KMS-11 (cell line): ENCODE measurements around the gene SAC3D1.

Experiments
- H2AFZ ChIP-seq: fragments of 200-600 bp; sonication (generic); 2 replicates; pipeline ENCODE4 v1.6.1; 2016; ENCODE audit warnings: antibody characterized with exemption, mixed run types, low read depth
- H3K27ac ChIP-seq: fragments of 200-600 bp; sonication (generic); 2 replicates; pipeline ENCODE4 v1.6.1; 2016; ENCODE audit warnings: mild to moderate bottlenecking, mixed run types
- H3K27me3 ChIP-seq: fragments of 200-600 bp; sonication (generic); 2 replicates; pipeline ENCODE4 v1.6.1; 2017; ENCODE audit warnings: mild to moderate bottlenecking, low read depth, mixed run types, moderate library complexity; ENCODE audit not compliant: insufficient read depth
- H3K36me3 ChIP-seq: fragments of 200-600 bp; sonication (generic); 2 replicates; pipeline ENCODE4 v1.6.1; 2017; ENCODE audit warnings: mild to moderate bottlenecking, mixed run types; ENCODE audit not compliant: insufficient read depth
- H3K4me1 ChIP-seq: fragments of 200-600 bp; sonication (generic); 2 replicates; pipeline ENCODE4 v1.6.1; 2016; ENCODE audit warnings: mild to moderate bottlenecking, low read depth, mixed run types; ENCODE audit not compliant: poor library complexity, severe bottlenecking
- H3K4me2 ChIP-seq: fragments of 200-600 bp; sonication (generic); 2 replicates; pipeline ENCODE4 v1.7.0; 2016; ENCODE audit warnings: mild to moderate bottlenecking, mixed run types
- H3K4me3 ChIP-seq: fragments of 200-600 bp; sonication (generic); IDR thresholded peaks from 2 replicates; pipeline ENCODE4 v1.6.1; 2017; ENCODE audit warnings: low read depth, low read length, mixed read lengths; ENCODE audit not compliant: insufficient read depth
- H3K79me2 ChIP-seq: fragments of 200-600 bp; sonication (generic); 2 replicates; pipeline ENCODE4 v1.6.1; 2016; ENCODE audit warnings: low read depth, mixed run types; ENCODE audit not compliant: insufficient read depth
- H3K9ac ChIP-seq: fragments of 200-600 bp; sonication (generic); 2 replicates; pipeline ENCODE4 v1.6.1; 2016; ENCODE audit warnings: mild to moderate bottlenecking, mixed run types
- H4K20me1 ChIP-seq: fragments of 200-600 bp; sonication (generic); 2 replicates; pipeline ENCODE4 v1.6.1; 2016; ENCODE audit warnings: mild to moderate bottlenecking, mixed run types; ENCODE audit not compliant: insufficient read depth
- CTCF ChIP-seq: fragments of 200-600 bp; sonication (generic); conservative IDR thresholded peaks from 2 replicates; pipeline ENCODE4 v1.6.1; 2017; ENCODE audit warnings: low read depth, mild to moderate bottlenecking, antibody characterized with exemption, low read length, moderate library complexity, mixed read lengths

SAC3D1 gene

GRCh38 chr11:65066315-65066714 is 25.3 kb downstream of the SAC3D1 start:
- Histone ChIP-seq H3K4me1 (peaks cover 2% of the 10 kb centered on the region), H3K4me3 (no peak overlapping the region), H3K27me3 (no peaks in the 10 kb centered on the region), H3K36me3 (no peaks in the 10 kb centered on the region), H3K27ac (no peak overlapping the region), H3K4me2 (no peak overlapping the region), H3K9ac (no peak overlapping the region), H4K20me1 (no peaks in the 10 kb centered on the region), H2AFZ (no peak overlapping the region), H3K79me2 (no peaks in the 10 kb centered on the region)
- no peak for TF ChIP-seq CTCF

- Histone ChIP-seq H3K79me2 (no peaks in the 10 kb centered on the region), H3K27me3 (no peaks in the 10 kb centered on the region), H2AFZ (no peak overlapping the region), H3K27ac (no peak overlapping the region), H3K4me2 (no peak overlapping the region), H3K36me3 (no peaks in the 10 kb centered on the region), H3K4me3 (no peak overlapping the region), H4K20me1 (no peaks in the 10 kb centered on the region), H3K9ac (no peak overlapping the region), H3K4me1 (peaks cover 8% of the 10 kb centered on the region)
- no peak for TF ChIP-seq CTCF
Observed at GRCh38 chr11:65066805-65067291, 25.8 kb downstream of the SAC3D1 start.

GRCh38 chr11:65067446-65067845 is 26.4 kb downstream of the SAC3D1 start:
- no peaks in the 10 kb centered on the region for H4K20me1 ChIP-seq
- H2AFZ ChIP-seq = no peak overlapping the region
- no peaks in the 10 kb centered on the region for H3K79me2 ChIP-seq
- peaks cover 14% of the 10 kb centered on the region for H3K4me1 ChIP-seq
- no peak overlapping the region for H3K9ac ChIP-seq
- no peak overlapping the region for H3K4me3 ChIP-seq
- no peaks in the 10 kb centered on the region for H3K27me3 ChIP-seq
- TF ChIP-seq CTCF = no peak
- no peak overlapping the region for H3K4me2 ChIP-seq
- no peaks in the 10 kb centered on the region for H3K36me3 ChIP-seq
- no peak overlapping the region for H3K27ac ChIP-seq

GRCh38 chr11:65069217-65069616 is 28.2 kb downstream of the SAC3D1 start:
- H3K27ac ChIP-seq = no peak overlapping the region

More at GRCh38 chr11:65069217-65069616, 28.2 kb downstream of the SAC3D1 start:
- Histone ChIP-seq H2AFZ (no peak overlapping the region), H3K27me3 (no peaks in the 10 kb centered on the region), H3K4me2 (no peak overlapping the region), H4K20me1 (no peaks in the 10 kb centered on the region), H3K9ac (no peak overlapping the region), H3K4me3 (no peak overlapping the region), H3K4me1 (peaks cover 18% of the 10 kb centered on the region), H3K36me3 (no peaks in the 10 kb centered on the region), H3K79me2 (no peaks in the 10 kb centered on the region)
- TF ChIP-seq CTCF = no peak
